HCT116 (cell line): Measurements from ENCODE around the gene SORCS2. TPM values are rescaled to one million over a fixed set of nuclear protein-coding genes. Genes with fewer than 3 reads are reported as not detected.

Source experiments
- ATAC-seq: fragments of 200-7000 bp; cut with Tn5 transposase; 2 replicates; pipeline ENCODE4 v1.9.1; 2020; ENCODE audit warnings: mild to moderate bottlenecking, moderate library complexity
- BruUV-seq: library from RNA; stranded (reverse); fragments of 400-500 nt; replicated peaks from 2 replicates; lab custom pipeline; 2021; lab: Mats Ljungman, UMichigan
- CTCF ChIA-PET: fragments of 300-600 bp; sonication (Branson Sonifier 250); formaldehyde crosslinking; loops from one replicate; lab custom pipeline; 2021; ENCODE audit warnings: antibody characterized with exemption; lab: Charles Lee
- POLR2A ChIA-PET: fragments of 300-600, 350-600 bp; sonication (Branson Sonifier 250); formaldehyde crosslinking; loops from one replicate; lab custom pipeline; 2021; ENCODE audit warnings: antibody characterized with exemption; lab: Charles Lee
- RAD21 ChIA-PET, 2 experiments: fragments of 300-600 bp; sonication (Branson Sonifier 250); formaldehyde crosslinking; loops; one replicate each; lab custom pipeline; 2023; ENCODE audit warnings: low total read pairs in 2 of 2; ENCODE audit not compliant: uncharacterized antibody in 2 of 2, unreplicated experiment in 2 of 2, low non-redundant PET in 1 of 2; lab: Charles Lee
- DNase-seq: peaks from one replicate; pipeline ENCODE4 v3.0.0-alpha.2; 2010; ENCODE audit warnings: low read depth, low spot score
- H2AFZ ChIP-seq: fragments of 200-600 bp; shearing (Covaris generic), sonication (generic); 2 replicates; pipeline ENCODE4 v1.6.1; 2017; ENCODE audit warnings: low read depth, mixed run types, mixed read lengths, antibody characterized with exemption, low read length; ENCODE audit not compliant: poor library complexity, severe bottlenecking
- H3K27ac ChIP-seq: 2 replicates; pipeline ENCODE4 v1.5.1; 2012; ENCODE audit warnings: low read depth, low read length
- H3K27me3 ChIP-seq: fragments of 200-600 bp; sonication (generic); 2 replicates; pipeline ENCODE4 v1.6.1; 2016; ENCODE audit warnings: mixed run types, low read length, mixed read lengths; ENCODE audit not compliant: insufficient read depth
- H3K36me3 ChIP-seq, 2 experiments: fragments of 200-500 bp in 1 of 2; fragments of 200-600 bp in 1 of 2; sonication (Bioruptor generic) in 1 of 2; sonication (generic) in 1 of 2; 2 replicates each; pipeline versions ENCODE4 v1.5.1 to v1.6.1; 2014 to 2016; ENCODE audit warnings: low read length in 2 of 2, inconsistent platforms in 1 of 2, mixed read lengths in 1 of 2, mixed run types in 1 of 2; ENCODE audit not compliant: insufficient read depth in 2 of 2, control insufficient read depth in 1 of 2
- H3K4me1 ChIP-seq, 2 experiments: fragments of 200-600 bp in 1 of 2; sonication (generic) in 1 of 2; 2 replicates each; pipeline versions ENCODE4 v1.5.1 to v1.6.1; 2012 to 2017; ENCODE audit warnings: low read length in 2 of 2, inconsistent platforms in 1 of 2, mild to moderate bottlenecking in 1 of 2, mixed read lengths in 1 of 2, mixed run types in 1 of 2, moderate library complexity in 1 of 2; ENCODE audit not compliant: insufficient read depth in 2 of 2, control insufficient read depth in 1 of 2
- H3K4me2 ChIP-seq: fragments of 200-600 bp; sonication (generic); 2 replicates; pipeline ENCODE4 v1.6.1; 2017; ENCODE audit warnings: mixed run types, low read length, mixed read lengths
- H3K4me3 ChIP-seq, 2 experiments: fragments of 200-600 bp in 1 of 2; sonication (generic) in 1 of 2; replicated peaks in 1 of 2; 2 replicates each; pipeline ENCODE4 v1.5.1; 2011 to 2016; ENCODE audit warnings: low read length in 2 of 2, control low read depth in 1 of 2, low read depth in 1 of 2, mild to moderate bottlenecking in 1 of 2, mixed read lengths in 1 of 2, mixed run types in 1 of 2
- H3K79me2 ChIP-seq: fragments of 200-600 bp; sonication (generic); 2 replicates; pipeline ENCODE4 v1.6.1; 2017; ENCODE audit warnings: mild to moderate bottlenecking, mixed run types, low read length, moderate library complexity, mixed read lengths; ENCODE audit not compliant: insufficient read depth
- H3K9ac ChIP-seq: fragments of 200-600 bp; sonication (generic); 2 replicates; pipeline ENCODE4 v1.6.1; 2016; ENCODE audit warnings: low read length, mixed read lengths
- H3K9me2 ChIP-seq: fragments of 200-600 bp; sonication (generic), shearing (Covaris generic); 2 replicates; pipeline ENCODE4 v1.6.1; 2017; ENCODE audit warnings: mixed run types, mild to moderate bottlenecking, moderate library complexity; ENCODE audit not compliant: insufficient read depth
- H3K9me3 ChIP-seq, 2 experiments: fragments of 200-500 bp in 1 of 2; fragments of 200-600 bp in 1 of 2; sonication (Bioruptor generic) in 1 of 2; sonication (generic) in 1 of 2; 2 replicates each; pipeline ENCODE4 v1.6.1; 2014 to 2017; ENCODE audit warnings: low read length in 2 of 2, mixed read lengths in 2 of 2, inconsistent platforms in 1 of 2, low read depth in 1 of 2, mild to moderate bottlenecking in 1 of 2, mixed run types in 1 of 2, moderate library complexity in 1 of 2; ENCODE audit not compliant: control insufficient read depth in 1 of 2, insufficient read depth in 1 of 2
- H4K20me1 ChIP-seq: fragments of 200-600 bp; sonication (generic), shearing (Covaris generic); 2 replicates; pipeline ENCODE4 v1.6.1; 2017; ENCODE audit warnings: mixed run types, mild to moderate bottlenecking, moderate library complexity; ENCODE audit not compliant: insufficient read depth
- CBX3 ChIP-seq: IDR thresholded peaks from 2 replicates; pipeline ENCODE4 v1.6.1; 2012; ENCODE audit warnings: low read depth
- CEBPB ChIP-seq: IDR thresholded peaks from 2 replicates; pipeline ENCODE4 v1.6.1; 2012; ENCODE audit warnings: low read depth
- EGR1 ChIP-seq: IDR thresholded peaks from 2 replicates; pipeline ENCODE4 v1.6.1; 2012; ENCODE audit warnings: low read depth
- ELF1 ChIP-seq: IDR thresholded peaks from 2 replicates; pipeline ENCODE4 v1.6.1; 2012; ENCODE audit warnings: low read depth, borderline replicate concordance
- EZH2 ChIP-seq: fragments of 200-600 bp; sonication (generic); IDR thresholded peaks from 2 replicates; pipeline ENCODE4 v1.6.1; 2017; ENCODE audit warnings: antibody characterized with exemption, mixed run types
- EZH2phosphoT487 ChIP-seq: fragments of 200-600 bp; IDR thresholded peaks from 2 replicates; pipeline ENCODE4 v1.6.1; 2018; ENCODE audit warnings: antibody characterized with exemption, borderline replicate concordance
- JUND ChIP-seq: IDR thresholded peaks from 2 replicates; pipeline ENCODE4 v1.6.1; 2012
- MAX ChIP-seq: IDR thresholded peaks from 2 replicates; pipeline ENCODE4 v1.6.1; 2012
- RAD21 ChIP-seq: IDR thresholded peaks from 2 replicates; pipeline ENCODE4 v1.6.1; 2012; ENCODE audit warnings: low read depth, mild to moderate bottlenecking
- SIN3A ChIP-seq: IDR thresholded peaks from 2 replicates; pipeline ENCODE4 v1.6.1; 2012; ENCODE audit warnings: low read depth
- SRF ChIP-seq: IDR thresholded peaks from 2 replicates; pipeline ENCODE4 v1.6.1; 2012; ENCODE audit warnings: low read depth
- TCF7L2 ChIP-seq: IDR thresholded peaks from 2 replicates; pipeline ENCODE4 v1.7.0; 2011; ENCODE audit warnings: borderline replicate concordance, inconsistent platforms; ENCODE audit not compliant: insufficient read depth, insufficient read length; ENCODE audit errors: extremely low read depth
- ZBTB33 ChIP-seq: IDR thresholded peaks from 2 replicates; pipeline ENCODE4 v1.6.1; 2011; ENCODE audit warnings: mild to moderate bottlenecking, low read length, moderate library complexity; ENCODE audit not compliant: insufficient replicate concordance; ENCODE audit errors: extremely low read depth
- ZFX ChIP-seq: fragments of 450-650 bp; IDR thresholded peaks from 2 replicates; pipeline ENCODE4 v1.6.1; 2017
- ZNF274 ChIP-seq: fragments of 200-500 bp; sonication (Bioruptor generic); IDR thresholded peaks from 2 replicates; pipeline ENCODE4 v1.6.1; 2014; ENCODE audit warnings: mild to moderate bottlenecking, low read depth, low read length, inconsistent platforms
- intact Hi-C: fragments of 100-400 bp; cut with micrococcal nuclease; formaldehyde crosslinking; loops from 2 replicates; pipeline ENCODE4 v1.10.0; 2022
- total RNA-seq: library from RNA; stranded (reverse); gene quantifications from one replicate; pipeline ENCODE4 v1.2.1, GENCODE V29; 2021; ENCODE audit not compliant: unreplicated experiment
- TF ChIP-seq, protein P1 (sequence below): IDR thresholded peaks from 2 replicates; pipeline ENCODE4 v1.6.1; 2012

SORCS2 gene
- total RNA-seq, 1 experiment from 2014 or later: 0.37 TPM

DNA sequence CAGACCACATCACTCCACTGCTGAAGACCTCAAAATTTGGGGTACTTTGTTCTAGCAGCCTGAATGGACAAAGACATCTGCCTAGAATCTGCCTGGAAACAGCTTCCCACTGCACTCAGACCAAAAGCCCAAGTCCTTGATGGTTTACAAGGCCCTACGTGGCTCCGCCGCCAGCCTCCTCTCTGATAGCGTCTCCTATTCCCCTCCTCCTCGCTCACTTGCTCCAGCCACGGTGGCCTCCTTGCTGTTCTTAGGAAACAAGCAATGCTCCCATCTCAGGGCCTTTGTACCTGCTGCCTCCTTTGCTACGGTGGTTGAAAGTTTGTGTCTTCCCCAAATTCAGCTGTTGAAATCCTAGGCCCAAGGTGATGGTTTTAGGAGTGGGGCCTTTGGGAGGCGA, 34.7 kb upstream of the SORCS2 start:
- no peaks in the 10 kb centered on the region for H3K36me3 ChIP-seq
- ChIA-PET CTCF (no interaction called here), RAD21 (no interaction called here), POLR2A (no interaction called here)
- no TSS peak for BruUV-seq
- no peak overlapping the region for H3K4me3 ChIP-seq
- H3K79me2 ChIP-seq: no peaks in the 10 kb centered on the region
- H3K9ac ChIP-seq: no peak overlapping the region
- no peak for DNase-seq
- H3K4me1 ChIP-seq: no peaks in the 10 kb centered on the region
- no peaks in the 10 kb centered on the region for H4K20me1 ChIP-seq
- no peak for TF ChIP-seq EGR1
- no peak for TF ChIP-seq TCF7L2
- no peak for TF ChIP-seq ZBTB33
- TF ChIP-seq RAD21: no peak
- TF ChIP-seq EZH2phosphoT487: no peak
- TF ChIP-seq ZNF274: no peak
- no peak for TF ChIP-seq JUND
- TF ChIP-seq EZH2: no peak
- TF ChIP-seq CBX3: no peak
- no peak for TF ChIP-seq MAX
- TF ChIP-seq SIN3A: no peak
- no peak for TF ChIP-seq CEBPB
- no peak for TF ChIP-seq ELF1
- TF ChIP-seq SRF: no peak
- TF ChIP-seq, protein P1, sequence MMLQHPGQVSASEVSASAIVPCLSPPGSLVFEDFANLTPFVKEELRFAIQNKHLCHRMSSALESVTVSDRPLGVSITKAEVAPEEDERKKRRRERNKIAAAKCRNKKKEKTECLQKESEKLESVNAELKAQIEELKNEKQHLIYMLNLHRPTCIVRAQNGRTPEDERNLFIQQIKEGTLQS: no peak
- TF ChIP-seq ZFX: no peak
- H3K27me3 ChIP-seq: peaks cover 3% of the 10 kb centered on the region; the same call in 1 of the 2 replicates
- H2AFZ ChIP-seq: no peak overlapping the region
- H3K9me2 ChIP-seq: no peaks in the 10 kb centered on the region
- ATAC-seq: no peak
- no peaks in the 10 kb centered on the region for H3K9me3 ChIP-seq
- no peak overlapping the region for H3K27ac ChIP-seq
- no peak overlapping the region for H3K4me2 ChIP-seq
- intact Hi-C loops: no loop called here
